Peyer's patch (tissue), 4 donors: ENCODE measurements around the gene RENBP.

Experiments
- POLR2A ChIP-seq, 2 donors: fragments of 450-650 bp; IDR thresholded peaks; one replicate each; pipeline ENCODE4 v1.5.1; 2017; ENCODE audit warnings: antibody characterized with exemption in 2 of 2, mild to moderate bottlenecking in 2 of 2, moderate library complexity in 2 of 2
- TF ChIP-seq, protein P1 (sequence below), 6 experiments: fragments of 450-650 bp in 4 of 6; fragments of 200-600 bp in 2 of 6; sonication (generic) in 1 of 6; IDR thresholded peaks; one replicate each; pipeline ENCODE4 v1.5.1; 2017 to 2019; ENCODE audit warnings: antibody characterized with exemption in 6 of 6, mild to moderate bottlenecking in 3 of 6, moderate library complexity in 1 of 6

GRCh38 chrX:153953342-153953830 is 8.9 kb upstream of the RENBP start:
- TF ChIP-seq, protein P1, sequence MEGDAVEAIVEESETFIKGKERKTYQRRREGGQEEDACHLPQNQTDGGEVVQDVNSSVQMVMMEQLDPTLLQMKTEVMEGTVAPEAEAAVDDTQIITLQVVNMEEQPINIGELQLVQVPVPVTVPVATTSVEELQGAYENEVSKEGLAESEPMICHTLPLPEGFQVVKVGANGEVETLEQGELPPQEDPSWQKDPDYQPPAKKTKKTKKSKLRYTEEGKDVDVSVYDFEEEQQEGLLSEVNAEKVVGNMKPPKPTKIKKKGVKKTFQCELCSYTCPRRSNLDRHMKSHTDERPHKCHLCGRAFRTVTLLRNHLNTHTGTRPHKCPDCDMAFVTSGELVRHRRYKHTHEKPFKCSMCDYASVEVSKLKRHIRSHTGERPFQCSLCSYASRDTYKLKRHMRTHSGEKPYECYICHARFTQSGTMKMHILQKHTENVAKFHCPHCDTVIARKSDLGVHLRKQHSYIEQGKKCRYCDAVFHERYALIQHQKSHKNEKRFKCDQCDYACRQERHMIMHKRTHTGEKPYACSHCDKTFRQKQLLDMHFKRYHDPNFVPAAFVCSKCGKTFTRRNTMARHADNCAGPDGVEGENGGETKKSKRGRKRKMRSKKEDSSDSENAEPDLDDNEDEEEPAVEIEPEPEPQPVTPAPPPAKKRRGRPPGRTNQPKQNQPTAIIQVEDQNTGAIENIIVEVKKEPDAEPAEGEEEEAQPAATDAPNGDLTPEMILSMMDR (IDR thresholded peaks at IDR 0.05) = peak; percentile 88 to 99 (median 92)
- TF ChIP-seq POLR2A (IDR thresholded peaks at IDR 0.05) = no peak
